HG02852 (cell line): Measurements from ENCODE around the gene DIPK1C.
"Not testable (repeated sequence)": the region's sequence is repeated elsewhere in the genome, so short reads cannot be mapped to it uniquely, and the experiment has no call there.

Experiments
- ATAC-seq: cut with Tn5 transposase; IDR thresholded peaks from one replicate; pipeline ENCODE4 v1.9.1; 2021; ENCODE audit warnings: mild to moderate bottlenecking, moderate library complexity; ENCODE audit not compliant: unreplicated experiment

The DIPK1C gene

GRCh38 chr18:74457043-74457724 lies at the start of gene DIPK1C:
DIPK1C (minus strand) TSS chr18:74457308; CDS start chr18:74457259, 49 bp downstream.
- no peak for ATAC-seq

GRCh38 chr18:74506448-74507084 lies 49.5 kb upstream of the DIPK1C start:
- ATAC-seq: no peak

DNA sequence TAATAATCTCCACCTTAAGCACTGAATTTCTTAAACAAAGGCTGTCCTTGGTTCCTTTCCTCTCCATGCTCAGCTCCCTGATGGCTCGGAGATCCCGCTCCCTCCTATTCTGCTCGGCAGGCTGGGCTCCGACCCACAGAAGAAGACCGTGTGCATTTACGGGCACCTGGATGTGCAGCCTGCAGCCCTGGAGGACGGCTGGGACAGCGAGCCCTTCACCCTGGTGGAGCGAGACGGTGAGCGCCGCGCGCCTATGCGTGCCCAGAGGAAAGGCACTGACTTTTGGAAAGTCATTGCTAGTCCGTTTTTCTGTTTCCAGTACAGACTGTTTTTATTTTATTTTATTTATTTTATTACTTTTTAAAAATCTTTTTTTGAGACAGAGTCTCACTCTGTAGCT lies 48.7 kb upstream of the DIPK1C start:
- ATAC-seq: no peak

GRCh38 chr18:74503137-74503536 lies 46.0 kb upstream of the DIPK1C start:
- no peak for ATAC-seq

DNA sequence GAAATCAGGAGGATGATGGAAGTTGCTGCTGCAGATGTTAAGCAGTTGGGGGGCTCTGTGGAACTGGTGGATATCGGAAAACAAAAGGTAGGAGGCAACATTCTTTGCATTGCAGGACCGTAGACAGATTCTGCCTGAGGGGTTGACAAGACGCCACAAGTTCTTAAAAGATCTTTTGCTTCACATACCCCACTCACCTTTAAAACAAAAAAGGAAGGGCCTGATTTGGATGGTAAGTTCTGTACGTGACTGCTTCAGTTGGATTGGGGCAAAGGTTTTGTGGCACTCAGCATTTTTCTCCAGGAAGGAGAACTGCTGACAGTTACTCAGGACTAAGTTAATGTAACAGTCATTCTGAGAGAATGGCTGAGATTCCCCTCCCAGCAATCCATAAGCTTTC lies 44.3 kb upstream of the DIPK1C start:
- no peak for ATAC-seq

GRCh38 chr18:74500774-74501173 lies 43.7 kb upstream of the DIPK1C start:
- not testable (repeated sequence) for ATAC-seq

DNA sequence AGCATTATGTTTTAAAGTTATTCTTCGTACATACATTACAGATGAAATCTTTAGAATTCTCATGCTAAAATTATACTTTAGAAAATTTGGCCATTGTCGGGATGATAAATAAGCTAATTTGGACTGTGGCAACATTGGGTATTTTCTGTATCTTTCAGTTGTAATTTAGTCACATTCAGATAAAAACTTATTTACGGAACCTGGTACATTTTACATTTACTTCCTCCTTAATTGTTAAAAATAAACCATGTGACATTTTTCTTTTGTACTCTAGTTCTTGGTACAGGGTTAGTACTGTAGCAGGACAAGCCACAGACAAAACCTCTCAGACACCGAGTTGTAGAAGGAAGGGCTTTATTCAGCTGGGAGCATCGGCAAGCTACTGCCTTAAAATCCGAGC lies 43.3 kb upstream of the DIPK1C start:
- ATAC-seq: no peak

DNA sequence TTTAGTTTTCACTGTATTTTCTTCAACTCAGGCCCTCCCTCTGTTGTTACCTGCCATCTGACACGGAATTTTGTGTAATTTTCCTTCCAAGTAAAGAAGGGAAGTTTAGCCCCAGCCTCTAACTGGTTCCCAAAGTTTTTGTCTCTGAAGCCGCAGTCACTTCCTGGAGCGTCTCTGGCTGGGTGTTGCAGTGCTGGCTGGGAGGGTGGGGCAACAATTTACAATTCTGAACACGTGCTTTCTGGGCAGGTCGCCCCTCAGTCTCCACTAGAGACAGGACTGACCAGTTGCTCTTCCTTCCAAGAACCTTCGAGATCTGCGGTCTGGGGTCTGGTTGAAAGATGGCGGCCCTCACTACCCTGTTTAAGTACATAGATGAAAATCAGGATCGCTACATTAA lies 42.5 kb upstream of the DIPK1C start:
- peak; percentile 33 for ATAC-seq

DNA sequence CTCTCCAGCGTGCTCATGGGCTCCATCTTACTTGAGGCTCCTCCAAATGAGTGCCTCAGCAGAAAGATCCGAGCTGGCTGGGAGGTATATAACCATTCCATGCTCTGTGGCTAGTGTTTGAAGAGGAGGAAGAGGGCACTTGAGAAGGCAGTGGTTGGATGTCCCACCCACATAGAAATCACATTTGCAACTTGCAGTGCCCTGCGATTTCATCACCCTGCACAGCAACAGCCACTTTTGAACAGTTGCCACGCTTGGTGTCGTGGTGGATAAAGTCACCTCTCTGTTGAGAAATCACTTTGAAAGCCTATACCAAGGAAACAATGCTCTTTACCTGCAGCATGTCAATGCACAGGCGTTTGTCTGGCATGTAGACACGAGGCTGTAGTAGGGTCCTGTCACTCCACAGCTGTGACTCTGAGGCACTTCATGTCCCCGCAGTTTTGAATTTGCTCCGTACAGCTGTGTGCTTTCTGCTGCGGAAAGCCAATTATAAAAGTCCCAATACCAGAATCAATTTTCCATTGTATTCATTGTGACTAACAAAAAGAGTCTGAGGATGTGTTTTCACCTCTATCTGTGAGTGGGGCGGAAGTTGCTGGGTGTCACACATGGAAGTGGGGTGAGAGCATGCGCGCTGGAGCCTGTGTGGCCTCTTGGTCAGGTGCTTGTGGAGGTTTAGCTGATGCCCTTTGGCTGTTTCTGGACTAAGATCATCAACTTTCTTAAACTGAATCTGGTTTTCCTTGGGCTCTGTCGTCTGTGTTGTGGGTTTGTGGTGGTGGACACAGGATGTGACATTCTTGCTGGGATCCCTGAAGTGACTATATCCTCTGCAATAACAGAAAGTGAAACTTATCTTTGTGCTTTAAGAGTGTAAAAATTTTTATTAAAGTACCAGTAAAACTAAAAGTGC lies 41.9 kb upstream of the DIPK1C start:
- ATAC-seq: peak; percentile 33

DNA sequence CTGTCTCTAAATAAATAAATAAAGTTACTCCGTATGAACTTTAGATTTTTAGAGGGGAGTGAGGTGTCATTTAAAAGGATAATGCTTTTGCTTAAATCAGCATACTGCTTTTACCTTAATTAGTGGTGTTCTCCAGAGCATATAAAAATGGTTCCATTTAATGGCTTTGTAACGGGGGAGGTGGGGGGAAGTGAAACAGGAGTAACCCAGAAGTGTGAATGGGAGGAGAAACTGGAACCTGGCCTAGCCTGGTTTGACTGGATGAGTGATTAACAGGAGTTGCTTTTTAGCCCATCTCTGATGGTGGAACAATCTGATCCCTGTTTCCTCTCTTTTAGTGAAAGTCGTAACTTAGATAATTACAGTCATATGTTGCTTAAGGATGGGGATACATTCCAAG lies 40.7 kb upstream of the DIPK1C start:
- ATAC-seq: no peak

DNA sequence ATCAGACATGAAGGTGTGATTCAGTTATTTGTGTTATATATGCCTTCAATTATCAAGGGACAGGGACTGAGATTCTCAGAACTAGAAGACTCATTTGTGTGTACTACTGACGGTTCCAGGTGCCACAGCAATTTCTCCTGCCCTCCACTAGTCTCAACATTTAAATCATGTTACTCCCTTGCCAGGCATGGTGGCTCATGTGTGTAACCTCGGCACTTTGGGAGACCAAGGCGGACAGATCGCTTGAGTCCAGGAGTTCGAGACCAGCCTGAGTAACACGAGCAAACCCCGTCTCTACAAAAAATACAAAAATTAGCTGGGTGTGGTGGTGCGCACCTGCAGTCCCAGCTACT lies 40.2 kb upstream of the DIPK1C start:
- ATAC-seq: no peak

DNA sequence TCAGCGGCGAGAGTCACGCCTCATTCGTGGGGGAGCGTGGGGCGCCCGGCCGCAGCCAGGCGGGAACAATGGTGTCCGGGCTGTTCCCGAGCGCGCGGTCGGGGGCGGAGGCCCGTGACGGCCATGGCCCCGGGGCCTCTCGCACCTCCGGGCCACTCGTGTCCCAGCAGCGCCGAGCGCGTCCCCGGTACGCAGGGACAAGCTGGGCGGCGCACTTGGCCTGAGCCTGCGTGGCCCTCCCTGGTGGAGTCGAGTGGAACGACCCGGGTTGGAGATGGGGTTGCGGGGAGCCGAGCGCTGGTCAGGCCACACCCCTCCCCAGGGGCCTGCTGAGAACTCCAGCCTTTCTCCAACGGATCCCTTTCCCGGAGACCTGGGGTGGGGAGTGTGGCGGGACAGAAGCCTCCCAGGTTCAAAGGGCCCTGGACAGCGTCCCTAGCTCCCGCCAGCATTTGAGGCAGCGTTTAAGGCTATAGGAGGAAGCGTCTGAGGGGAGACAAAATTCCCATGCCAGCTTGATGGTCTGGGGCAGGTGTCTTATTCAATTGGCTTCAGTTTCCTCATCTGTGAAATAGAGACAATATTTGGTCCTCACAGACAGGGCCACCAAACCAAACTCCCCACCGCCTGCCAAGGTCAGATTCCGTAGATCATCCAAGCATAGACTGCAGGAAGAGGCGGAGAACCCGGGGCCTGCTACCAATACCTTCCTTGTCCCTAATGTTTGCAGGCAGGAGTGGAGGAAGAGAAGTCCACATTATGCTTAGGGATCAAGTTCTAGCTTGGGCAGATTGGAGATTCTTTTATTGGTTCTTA lies 39.6 kb upstream of the DIPK1C start:
- ATAC-seq: peak; percentile 29

DNA sequence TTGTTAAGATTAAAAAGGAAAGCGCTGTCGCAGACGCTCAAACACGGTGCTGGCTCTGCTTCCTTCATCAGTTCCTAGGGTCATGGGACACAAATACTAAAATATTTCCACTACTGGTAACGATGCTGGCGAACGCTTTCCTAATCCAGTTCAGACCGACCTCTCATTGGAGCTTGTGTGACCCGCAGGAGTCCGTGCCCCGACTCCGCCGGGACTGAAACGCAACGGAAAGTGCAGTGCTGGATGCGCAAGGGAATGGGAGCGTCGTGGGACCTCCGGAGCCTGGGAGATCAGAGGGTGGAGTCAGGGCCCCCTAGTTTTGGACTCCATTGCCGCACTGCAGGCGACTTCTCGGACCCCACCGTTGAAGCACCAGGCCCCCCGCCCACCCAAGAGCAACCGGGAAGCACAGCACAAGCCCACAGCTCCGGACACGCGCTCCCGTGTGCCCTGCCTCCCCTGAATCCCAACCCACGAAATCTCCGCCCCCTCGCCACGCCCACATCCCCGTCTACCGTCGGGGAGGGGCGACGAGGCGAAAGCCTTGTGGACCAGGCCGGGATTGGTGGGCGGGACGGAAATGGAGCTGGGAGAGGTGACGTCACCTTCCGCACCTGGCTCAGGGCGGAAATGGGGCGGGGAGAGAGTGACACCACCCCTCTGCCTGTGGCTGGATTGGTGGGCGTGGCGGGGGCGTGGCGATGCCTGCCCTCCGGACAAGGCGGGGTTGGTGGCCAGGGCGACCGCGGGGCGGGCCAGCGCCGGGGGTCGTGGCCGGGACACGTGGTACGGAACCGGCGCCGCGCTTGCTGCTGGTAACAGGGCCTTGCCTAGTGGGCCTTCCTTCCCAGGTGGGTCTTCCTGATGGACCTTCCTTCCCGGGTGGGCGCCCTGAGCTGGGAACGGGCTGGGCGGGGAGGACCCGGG lies 38.7 kb upstream of the DIPK1C start, which contains the start of gene CNDP2:
CNDP2 (plus strand) TSS at position 783 of the 927 bp plus-strand sequence. CDS start 3,611 bp downstream, outside the sequence.
- peak; percentile 76 for ATAC-seq

DNA sequence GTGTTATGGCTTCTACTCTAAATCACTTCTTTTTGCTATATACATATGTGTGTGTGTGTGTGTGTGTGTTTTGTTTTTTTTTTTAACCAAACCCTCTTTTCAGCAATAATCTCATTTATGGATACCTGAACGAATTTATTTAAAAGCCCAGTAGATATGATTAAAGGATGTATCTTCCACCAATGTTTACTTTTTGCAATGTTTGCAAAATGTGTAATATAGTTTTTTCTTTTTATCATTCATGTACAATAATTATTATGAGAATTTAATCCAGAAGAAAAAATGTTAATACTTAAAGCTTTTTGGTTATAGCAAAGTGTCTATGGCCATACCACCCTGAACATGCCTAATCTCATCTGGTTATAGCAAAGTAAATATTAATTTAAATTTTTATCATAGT lies 37.4 kb upstream of the DIPK1C start:
- no peak for ATAC-seq

DNA sequence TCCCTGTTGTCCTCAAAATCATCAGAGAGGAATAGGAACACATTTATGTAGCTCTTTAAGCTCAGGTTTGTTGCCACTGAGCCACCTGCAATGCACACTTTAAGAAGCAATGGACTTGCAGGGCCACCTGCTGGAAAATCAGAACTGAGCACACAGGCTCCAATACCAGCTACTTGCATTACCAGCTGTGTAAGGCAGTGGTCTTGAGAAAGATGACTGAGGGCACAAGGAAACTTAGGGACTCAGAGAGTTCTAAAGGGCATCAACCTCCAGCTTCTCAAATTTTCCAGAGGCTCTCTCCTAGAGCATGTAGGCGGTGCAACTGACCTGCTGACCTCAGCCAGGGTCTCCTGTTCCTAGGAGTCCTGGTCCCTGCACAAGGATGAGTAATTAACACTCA lies 36.6 kb upstream of the DIPK1C start:
- no peak for ATAC-seq

DNA sequence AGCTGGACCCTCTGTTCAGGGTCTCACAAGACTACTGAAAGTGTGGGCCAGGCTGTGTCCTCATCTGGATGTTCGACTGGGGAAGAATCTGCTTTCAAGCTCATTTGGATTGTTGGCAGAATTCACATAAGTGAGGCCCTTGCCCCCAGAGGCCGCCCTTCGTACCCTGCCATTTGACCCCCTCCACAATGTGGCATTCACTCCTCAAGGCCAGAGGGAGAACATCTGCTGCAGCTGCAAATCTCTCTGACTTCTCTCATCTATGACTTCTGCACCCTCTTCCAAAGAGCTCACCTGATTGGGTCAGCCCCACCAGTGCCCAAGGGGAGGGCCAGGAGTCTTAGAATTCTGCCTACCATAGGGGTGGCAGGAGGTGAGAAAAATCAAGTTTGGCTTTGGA lies 35.2 kb upstream of the DIPK1C start:
- no peak for ATAC-seq

- ATAC-seq: no peak
Observed at GRCh38 chr18:74489676-74490075, 32.6 kb upstream of the DIPK1C start.

GRCh38 chr18:74488864-74489263 lies 31.8 kb upstream of the DIPK1C start:
- ATAC-seq: no peak

GRCh38 chr18:74488354-74488753 lies 31.2 kb upstream of the DIPK1C start:
- ATAC-seq: no peak
